8988T (cell line): ENCODE measurements around the gene ATOSA.
A peak's percentile ranks its signal among the peaks of the same experiment; 100 is the strongest.

Experiments used
- DNase-seq: peaks from one replicate; pipeline ENCODE4 v3.0.0; 2011

Gene ATOSA, protein sequence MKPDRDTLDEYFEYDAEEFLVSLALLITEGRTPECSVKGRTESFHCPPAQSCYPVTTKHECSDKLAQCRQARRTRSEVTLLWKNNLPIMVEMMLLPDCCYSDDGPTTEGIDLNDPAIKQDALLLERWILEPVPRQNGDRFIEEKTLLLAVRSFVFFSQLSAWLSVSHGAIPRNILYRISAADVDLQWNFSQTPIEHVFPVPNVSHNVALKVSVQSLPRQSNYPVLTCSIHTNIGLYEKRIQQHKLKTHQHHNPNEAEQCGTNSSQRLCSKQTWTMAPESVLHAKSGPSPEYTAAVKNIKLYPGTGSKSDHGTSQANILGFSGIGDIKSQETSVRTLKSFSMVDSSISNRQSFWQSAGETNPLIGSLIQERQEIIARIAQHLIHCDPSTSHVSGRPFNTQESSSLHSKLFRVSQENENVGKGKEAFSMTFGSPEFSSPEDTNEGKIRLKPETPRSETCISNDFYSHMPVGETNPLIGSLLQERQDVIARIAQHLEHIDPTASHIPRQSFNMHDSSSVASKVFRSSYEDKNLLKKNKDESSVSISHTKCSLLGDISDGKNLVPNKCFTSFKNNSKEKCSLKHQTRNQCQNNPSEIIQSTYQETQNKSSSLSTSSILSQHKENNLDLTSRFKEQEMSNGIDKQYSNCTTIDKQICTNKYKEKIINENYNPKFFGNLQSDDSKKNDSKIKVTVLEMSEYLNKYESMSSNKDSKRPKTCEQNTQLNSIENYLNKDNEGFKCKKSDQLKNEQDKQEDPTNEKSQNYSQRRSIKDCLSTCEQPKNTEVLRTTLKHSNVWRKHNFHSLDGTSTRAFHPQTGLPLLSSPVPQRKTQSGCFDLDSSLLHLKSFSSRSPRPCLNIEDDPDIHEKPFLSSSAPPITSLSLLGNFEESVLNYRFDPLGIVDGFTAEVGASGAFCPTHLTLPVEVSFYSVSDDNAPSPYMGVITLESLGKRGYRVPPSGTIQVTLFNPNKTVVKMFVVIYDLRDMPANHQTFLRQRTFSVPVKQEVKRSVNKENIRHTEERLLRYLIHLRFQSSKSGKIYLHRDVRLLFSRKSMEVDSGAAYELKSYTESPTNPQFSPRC

DNA sequence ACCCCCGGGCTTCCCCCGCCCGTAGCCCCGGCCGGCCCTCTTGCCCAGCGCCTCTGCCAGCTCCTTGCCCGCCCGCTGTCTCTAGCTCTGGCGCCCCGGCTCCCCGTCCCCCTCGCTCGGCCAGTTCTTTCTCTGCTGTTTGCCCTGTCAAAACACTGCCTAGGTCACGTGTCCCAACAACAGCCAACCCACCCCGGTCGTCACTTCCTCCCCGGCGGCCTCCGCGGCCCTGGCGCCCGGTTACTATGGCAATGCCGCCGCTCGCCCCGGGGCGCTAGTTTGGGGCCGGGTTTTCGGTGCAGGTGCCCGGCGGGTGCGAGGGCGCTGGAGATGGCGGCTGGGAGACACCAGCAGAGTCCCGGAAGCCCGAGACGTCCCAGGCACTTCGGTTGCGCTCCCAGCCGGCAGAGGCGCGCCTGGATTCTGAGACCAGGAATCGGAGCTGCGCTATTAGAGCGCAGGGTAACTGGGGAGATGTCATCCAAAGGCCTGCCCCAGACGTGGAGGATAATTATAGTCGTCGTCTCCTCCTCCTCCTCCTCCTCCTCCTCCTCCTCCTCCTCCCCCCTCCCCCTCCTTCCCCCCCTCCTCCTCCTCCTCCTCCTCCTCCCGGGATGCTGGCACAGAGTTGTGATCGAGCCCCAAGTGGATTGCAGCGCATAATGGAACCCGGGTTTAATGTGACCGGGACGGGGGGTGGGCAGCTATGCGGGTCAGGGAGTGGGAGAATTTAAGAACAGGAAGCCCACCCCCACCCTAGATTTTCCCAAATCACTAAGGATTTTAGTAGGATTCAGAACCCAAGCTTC is at the start of gene ATOSA:
TSS of gene ATOSA (minus strand) at position 157 of the 809 bp plus-strand sequence. CDS start 1,367 bp downstream, outside the sequence.
- DNase-seq, result peak; percentile 38

DNA sequence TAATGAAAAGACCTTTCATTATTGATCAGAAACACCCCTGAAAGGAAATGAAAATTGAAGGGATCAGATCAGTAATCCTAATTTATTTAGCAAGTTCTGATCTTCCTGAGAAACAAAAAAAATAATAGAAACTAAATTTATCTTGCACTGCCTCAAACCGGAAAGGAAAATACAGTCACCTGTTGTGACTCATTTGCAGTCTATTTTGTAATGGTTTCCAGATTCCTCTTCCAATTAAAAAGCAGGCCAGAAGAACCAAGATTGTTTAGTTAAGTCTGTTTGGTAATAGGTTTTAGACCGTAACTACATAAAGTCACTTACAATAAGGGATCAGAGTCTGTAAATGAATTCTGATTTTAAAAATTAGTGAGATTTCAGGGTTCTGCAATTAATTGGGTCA is 49.7 kb upstream of the ATOSA start:
- no peak for DNase-seq

DNA sequence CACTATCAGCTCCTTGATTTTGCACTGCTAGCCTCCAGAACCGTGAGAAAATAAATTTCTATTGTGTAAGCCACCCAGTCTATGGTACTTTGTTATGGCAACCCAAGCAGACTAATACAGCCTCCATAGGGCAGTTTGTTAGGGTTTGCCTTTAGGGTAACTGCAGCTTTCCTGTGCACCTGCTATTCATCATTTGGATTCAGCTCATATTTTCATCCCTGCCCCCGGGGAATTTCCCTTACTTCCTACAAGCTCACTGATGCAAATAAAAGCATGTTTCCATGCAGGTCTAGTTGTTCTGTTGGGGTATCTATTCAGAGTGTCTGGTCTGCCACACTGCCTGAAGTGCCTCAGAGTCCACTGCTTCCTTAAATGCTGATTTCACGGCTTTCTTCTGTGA is 48.6 kb upstream of the ATOSA start:
- no peak for DNase-seq

DNA sequence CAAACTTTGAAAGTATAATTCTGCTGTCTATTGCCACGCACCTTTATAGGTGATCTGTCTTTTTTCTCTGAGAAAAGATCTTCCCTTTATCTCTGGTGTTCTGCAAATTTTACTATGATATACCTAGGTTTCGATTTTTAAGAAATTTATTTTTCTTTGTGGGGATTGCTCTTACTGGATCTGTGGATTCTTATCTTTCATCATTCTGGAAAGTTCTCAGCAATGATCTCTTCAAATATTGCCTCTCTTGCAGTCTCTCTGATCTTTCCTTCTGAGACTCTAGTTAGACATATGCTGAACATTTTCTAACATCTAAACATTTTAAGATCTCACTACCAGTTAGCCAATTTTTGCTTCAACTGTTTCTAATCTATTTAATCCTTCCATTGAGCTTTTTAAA is 47.0 kb upstream of the ATOSA start:
- no peak for DNase-seq

DNA sequence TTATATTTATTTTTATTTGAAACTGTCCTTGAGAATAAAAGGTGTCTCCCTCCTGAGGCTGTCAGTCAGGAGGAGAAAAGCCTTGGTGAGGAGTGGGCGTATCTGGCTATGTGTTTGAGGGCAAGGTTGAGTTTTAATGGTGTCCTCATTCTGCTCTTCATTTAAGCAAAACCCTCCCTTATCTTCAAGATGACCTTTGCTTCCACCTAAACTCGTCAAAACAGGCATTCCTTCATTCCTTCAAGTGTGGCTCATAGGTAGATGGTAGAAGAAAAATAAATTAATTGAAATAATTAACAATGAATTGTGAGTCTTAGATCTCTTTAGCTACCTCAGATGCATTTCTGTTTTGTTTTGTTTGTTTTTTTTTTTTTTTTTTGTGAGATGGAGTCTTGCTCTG is 39.4 kb upstream of the ATOSA start:
- no peak for DNase-seq

DNA sequence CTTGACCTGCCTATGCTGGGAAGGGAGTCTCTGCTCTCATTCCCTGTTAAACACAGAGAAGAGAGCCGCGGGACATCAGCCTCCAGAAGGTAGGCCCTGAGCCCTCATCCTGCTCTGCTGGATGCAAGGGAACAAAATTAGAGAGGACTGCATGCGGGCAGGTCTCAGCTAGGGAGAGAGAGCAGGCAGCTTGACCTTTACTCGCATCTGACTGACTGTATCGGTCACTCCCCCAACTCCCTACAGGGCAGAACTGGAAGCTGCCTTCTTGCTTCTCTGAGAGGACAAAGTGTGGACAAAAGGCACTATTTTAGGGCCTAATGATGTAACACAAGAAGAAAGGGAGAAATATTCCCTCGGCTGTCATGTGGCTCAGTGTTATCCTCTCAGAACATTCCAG is 38.7 kb upstream of the ATOSA start:
- DNase-seq, result no peak

DNA sequence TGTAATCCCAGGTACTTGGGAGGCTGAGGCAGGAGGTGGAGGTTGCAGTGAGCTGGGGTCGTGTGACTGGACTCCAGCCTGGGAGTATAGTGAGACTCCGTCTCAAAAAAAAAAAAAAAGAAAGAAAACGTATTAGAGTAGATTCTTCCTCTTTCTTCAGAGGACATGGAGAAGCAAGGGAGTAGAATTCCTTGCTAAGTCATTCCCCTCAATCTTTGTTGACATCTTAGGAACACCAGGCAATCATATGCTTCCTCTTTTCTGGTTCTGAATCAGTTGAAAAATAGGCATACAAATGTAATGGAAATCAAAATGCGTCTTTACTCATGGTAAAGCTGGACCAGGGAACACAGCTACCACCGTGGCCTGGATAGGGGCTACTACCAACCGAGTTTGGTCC is 38.3 kb upstream of the ATOSA start:
- no peak for DNase-seq

DNA sequence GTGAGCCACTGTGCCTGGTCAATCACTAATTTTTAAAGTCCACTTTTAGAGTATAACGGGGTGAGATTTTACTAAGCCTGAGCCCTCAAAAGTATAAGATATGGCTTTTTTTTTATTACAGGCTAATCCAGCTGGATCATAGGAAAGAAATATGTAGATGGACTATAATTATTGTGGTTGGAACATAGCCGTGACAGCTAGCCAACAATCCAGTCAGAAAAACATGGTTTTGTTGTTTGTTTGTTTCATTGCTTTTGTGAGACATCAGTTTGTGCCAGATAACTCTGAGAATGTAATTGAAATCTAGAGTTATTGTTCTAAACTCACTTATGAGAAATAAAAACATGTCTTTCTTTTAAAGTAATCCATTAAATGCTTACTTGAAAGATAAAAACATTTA is 37.3 kb upstream of the ATOSA start:
- no peak for DNase-seq

DNA sequence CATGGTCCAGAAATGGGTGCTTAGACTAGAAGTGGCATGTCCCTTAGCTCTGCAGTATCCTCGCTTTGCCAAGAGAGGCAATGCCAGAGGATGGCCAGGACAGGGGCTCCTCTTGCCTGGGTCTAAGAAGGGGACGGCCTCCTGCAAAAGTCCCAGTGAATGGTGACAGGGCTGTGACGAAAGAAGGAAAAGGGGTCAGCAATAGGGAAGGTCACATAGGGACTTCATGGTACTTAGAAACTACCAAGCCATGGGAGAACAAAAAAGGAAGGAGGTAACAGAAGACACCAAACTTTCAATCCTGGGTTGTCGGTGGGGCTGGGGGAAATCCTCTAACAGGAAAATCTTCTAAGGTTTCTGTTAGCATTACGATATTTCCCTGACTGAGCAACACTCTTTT is 36.2 kb upstream of the ATOSA start:
- DNase-seq, result no peak

DNA sequence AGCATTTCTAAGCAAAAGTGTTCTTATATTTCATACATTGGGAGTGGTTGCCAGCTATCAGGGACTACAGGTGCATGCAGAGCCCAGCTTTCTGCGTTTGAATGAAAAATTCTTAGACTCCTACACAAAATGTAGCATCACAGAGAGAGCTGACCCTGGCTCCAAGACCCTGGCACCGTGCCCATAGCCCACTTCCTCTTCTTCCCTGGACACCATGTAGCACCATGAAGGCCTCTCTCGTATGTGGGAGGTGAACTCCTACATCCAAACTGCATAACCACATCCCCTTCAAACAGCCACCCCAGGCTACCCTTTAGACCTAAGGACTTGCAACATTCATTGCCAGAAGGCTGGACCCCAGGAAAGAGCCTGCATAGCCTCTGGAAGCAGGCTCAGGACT is 35.8 kb upstream of the ATOSA start:
- DNase-seq, result no peak

DNA sequence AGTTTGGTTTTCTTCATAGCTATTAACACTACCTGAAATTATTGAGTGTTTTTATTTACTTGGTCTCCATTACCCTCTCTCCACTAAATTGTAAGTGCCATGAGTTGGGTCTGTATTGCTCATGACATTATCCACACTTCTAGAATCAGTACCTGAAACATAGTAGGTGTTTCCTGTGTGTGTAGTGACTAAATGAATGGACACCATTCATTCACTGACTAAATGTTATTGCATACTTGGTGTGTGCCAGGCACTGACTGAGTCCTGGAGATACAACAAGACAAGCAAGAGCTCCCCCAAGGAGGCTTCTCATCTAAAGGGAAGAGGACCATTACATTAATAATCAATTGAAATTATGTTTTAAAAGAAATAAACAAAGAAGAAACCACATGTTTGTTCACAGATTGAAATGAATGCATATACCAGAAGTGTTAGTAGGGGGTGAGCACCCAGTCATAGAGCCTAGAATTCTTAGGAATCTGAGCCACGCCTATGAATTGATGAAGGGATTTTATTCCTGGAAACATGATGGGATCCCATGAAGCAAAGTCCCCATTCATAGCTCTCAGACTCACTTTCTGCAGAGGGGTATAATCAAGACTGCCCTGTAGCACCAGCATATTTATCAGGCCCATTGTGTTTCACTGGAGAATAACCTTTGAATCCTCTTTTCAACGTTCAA is 31.7 kb upstream of the ATOSA start:
- no peak for DNase-seq

DNA sequence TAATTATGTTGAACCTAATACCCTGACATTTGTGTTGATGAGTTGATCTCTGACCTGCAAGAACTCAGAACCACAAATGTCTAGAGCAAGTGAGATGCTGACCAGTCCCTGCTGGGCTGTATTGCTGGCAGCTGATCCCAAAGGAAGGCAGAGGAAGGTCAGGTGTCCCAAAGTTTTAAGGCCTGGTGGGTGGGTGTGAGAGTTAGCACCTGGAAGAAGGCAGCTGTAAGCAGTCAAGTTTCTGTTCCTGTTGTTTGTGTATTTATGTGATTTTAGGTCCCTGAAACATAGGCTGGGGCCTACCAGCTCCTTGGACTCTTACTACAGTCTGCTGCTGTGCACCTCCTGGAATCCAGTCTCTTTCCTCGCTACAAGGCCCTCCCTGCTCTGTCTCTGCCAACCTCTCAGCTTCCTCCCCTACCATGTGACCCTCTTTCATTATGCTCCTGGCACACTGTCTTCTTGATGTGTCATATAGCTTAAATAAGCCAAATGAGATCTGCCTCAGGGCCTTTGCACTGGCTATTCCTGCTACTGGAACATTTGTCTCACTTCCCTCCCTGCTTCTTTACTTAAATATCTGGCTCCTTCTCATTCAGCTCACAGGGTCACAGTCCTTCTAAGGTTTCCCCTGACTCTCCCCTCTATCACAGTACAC is 31.0 kb upstream of the ATOSA start:
- no peak for DNase-seq

DNA sequence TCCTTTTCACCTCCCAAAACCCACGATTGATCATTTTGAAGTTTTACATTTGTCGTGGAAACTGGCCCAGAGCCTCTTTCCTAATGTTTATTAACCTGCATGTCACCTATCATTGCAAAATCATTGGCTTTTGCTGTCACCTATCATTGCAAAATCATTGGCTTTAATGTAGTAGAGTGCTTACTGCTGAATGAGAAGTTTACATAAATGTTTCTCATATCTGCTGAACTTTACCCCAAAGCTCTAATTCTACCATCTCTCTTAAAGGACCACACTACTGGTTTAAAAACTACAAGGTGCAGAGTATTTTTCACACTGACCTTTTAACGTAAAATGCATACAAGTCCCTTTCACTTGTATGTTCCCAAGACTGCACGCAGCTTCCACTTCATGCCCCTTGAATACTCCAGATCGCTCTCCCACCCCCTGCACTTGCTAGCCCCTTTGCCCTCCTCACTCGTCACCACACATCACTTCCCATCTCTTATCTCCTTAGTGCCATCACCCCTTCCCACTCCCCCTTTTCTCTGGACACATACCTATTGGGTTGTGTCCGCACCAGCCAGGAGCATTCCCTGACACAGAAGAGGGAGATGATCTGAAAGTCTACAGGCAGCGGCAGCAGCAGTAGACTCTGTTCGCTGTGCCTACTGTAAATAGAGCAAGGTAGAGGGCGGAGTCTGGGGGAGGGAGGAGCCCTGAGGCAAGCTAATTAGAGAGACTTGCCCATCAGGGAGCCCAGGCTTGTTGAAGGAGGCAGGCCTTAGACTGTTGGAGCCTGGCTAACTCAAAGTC is 30.2 kb upstream of the ATOSA start:
- DNase-seq, result no peak

DNA sequence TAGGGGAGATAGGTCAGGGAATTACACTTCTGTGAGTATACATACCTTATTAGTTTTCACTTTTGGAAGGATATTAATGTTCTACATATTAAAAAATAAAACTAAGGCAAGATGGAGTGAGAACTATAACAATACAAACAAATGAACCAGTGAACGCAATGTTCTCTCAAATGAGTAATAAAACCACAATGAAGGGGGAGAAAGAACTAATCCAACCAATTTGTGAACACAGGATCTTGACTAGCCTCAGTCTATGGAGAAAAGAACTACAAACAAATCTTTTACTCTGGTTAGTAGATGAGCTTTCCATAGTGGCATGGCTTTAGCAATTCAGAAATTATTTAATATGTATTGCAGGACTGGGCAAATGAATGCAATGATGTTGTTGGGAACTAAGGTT is 26.9 kb upstream of the ATOSA start:
- no peak for DNase-seq

DNA sequence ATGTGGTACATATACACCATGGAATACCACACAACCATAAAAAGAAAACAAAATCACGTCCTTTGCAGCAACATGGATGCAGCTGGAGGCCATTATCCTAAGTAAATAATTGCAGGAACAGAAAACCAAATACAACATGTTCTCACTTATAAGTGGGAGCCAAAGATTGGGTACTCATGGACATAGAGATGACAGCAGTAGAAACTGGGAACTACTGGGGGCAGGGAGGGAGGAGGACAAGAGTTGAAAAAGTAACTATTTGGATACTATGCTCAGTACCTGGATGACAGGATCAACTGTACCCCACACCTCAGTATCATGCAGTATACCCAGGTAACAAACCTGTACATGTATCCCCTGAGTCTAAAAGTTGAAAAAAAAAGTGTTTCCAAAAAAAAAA is 23.2 kb upstream of the ATOSA start:
- no peak for DNase-seq

DNA sequence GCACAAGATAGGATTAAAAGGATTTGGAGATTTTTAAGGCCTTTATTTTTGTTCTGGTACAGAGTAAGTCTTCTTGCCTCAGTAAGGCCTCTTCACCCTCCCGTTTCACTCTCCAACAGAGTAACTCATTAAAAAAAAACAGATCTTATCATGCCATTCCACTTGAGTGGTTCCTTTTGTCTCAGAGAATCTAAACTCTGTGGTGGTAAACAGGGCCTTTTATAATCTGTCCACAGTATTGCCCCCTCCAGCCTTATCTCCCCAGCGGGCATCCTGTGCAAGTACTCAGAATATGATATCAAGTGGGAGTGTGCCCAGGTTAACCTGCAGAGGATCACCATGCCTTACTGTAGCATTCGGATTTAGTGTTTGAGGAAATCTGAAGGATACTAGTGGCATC is 20.3 kb upstream of the ATOSA start:
- DNase-seq, result no peak

DNA sequence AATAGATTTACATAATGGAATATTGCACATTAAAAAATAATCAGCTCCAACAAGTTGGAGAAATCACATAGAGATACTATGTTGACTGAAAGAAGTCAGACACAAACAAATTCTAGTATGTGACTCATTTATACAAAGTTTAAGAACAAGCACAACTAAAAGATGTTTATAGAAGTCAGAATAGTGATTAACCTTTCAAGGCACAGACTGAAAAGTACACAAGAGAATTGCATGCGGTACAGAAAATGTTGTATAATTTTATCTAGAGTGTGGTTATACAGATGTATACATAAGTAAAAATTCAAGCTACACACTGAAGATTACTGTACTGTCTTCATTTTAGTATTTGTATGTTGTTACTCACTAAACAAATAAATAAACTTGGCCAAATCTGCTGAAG is 19.3 kb upstream of the ATOSA start:
- DNase-seq, result no peak

DNA sequence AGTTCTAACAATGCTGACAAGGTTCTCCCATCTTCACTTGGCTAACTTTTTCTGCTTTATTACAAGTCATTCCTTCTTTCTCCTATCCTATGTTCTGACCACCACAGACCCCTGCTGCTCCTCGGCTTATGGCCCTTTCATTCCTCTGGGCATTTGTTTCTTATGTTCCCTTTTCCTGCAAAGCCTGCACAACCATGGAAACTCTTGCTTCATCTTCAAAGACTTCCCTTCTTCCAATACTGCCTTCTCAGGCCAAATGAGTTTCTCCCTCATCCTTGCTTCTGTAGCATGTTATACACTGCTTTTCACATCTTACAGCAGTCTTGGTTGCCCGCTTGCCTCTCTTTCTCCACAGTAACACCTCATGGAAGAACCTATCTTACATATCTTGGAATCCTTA is 17.9 kb upstream of the ATOSA start:
- no peak for DNase-seq

DNA sequence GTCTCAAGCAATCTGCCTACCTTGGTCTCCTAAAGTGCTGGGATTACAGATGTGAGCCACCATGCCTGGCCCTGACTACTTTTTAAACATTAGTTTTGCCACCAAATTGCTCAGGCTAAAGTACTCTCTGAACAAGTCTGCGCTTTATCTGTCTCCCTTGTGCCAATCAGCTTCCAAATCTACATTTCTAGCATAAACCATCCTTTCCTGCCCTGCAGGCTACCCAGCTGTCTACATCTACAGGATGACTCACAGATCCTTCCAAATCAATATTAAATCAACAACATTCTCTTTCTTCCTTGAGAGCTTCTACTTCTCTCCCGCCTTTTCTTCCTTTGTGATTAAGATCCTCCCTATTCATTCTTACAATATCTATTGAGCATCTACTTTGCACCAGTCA is 16.0 kb upstream of the ATOSA start:
- DNase-seq, result no peak

DNA sequence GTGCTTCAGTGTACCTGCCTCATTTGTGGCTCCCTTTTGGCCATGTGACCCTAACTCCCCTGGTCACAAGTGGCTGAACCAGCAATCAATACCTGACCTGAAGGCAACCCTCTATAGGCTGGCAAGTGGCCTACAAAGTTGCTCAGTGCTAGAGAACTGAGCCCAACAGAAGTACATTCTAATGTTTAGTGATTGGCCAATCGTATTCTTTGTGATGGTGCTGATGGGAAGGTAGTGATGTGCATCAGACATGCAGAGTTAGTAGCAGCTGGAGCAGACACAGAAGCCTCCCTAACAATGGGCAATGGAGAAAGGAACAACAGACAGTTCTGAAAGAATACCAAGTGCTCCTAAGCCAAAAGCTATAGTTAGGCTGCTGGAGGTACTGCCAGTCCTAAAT is 10.4 kb upstream of the ATOSA start:
- no peak for DNase-seq

DNA sequence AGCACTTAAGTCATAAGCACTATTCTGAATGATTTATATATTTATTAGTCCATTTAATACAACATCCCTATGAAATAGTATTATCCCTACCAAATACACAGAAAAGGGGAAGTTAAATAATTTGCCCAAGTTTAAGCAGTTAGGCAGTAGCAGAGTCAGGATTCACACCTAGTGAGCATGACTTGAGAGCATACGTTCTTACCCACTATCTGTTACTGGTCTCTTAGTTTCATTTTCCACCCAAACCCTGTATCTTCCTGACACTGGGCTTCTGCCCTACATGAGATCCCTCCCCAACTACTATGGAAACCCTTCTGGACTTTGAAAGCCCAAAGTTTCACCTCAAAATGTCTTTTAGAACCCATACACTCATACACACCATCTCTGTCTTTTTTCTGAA is 4.4 kb upstream of the ATOSA start:
- DNase-seq, result no peak
